HL-60/S4 treated with phorbol 12-myristate 13-acetate at 8.2 ng/mL for 4 days and 3 days (cell line): Measurements from ENCODE around the gene FUT7.

ENCODE experiments used
- in situ Hi-C: fragments of 300-500 bp; cut with MboI; formaldehyde crosslinking; loops from 2 replicates; pipeline ENCODE4 v1.15.0; 2022; ENCODE audit warnings: low sequenced_read_pairs

FUT7 gene

DNA sequence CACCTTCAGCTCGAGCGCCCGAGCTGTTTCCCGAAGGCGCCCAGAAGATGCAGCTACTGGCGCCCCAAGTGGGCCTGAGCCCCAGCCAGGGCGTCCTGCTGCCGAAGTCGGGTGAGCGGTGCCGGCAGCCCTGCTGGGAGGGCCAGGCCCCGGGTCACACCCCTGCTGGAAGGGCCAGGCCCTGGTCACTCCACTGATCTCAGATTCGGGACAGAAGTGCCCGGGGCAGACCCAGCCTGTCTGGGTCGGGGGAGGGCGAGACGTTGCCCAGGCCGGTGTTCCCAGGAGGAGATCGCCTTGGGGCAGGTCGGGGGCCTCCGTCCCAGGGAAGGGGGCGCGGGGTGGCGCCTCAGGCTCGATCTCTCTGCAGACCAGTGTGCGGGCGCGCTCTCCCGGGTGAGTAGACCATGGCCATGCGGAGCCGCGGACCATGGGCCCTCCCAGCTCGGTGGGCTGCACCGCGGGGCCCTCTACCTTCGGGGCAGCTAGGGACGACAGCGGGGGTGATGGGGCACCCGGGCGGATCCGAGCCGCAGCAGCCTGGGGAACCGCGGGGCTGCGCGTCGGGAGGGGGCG, 46.8 kb downstream of the FUT7 start:
- in situ Hi-C loops = no loop called here

DNA sequence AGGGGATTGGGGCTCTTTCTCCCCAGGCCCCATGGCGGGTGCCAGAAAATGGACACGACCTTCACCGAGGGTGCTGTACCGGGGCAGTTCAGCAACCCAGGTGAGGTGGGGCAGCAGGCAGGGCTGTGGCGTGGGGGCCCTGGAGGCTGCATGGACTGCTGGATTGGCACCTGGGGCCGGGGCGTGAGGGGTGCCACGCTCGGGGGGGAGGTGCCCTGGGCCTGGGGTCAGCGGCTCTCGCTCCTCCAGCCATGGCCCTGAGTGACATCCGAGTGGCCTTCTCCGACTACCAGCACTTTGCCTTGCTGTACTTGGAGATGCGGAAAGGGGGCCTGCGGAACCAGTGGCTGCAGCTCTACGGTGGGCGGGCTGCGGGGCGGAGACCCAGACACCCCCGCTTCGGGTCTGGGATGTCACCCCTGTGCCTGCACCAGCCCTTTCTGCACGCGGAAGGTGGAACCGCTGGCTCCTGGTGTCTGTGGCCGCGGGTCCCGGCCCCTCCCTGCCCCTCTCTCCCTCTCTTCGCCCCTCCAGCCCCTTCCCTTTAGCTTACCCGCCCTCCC, 47.3 kb downstream of the FUT7 start:
- in situ Hi-C loops = no loop called here

GRCh38 chr9:136983656-136984314, 48.1 kb downstream of the FUT7 start:
- in situ Hi-C loops = no loop called here

- in situ Hi-C loops = no loop called here
Observed at GRCh38 chr9:136983167-136983566, 48.7 kb downstream of the FUT7 start.

GRCh38 chr9:136982232-136983051, 49.4 kb downstream of the FUT7 start, which contains the start of gene LCNL1:
Gene LCNL1 (plus strand): TSS chr9:136982993. CDS start chr9:136983587, 594 bp downstream.
- in situ Hi-C loops = no loop called here

DNA sequence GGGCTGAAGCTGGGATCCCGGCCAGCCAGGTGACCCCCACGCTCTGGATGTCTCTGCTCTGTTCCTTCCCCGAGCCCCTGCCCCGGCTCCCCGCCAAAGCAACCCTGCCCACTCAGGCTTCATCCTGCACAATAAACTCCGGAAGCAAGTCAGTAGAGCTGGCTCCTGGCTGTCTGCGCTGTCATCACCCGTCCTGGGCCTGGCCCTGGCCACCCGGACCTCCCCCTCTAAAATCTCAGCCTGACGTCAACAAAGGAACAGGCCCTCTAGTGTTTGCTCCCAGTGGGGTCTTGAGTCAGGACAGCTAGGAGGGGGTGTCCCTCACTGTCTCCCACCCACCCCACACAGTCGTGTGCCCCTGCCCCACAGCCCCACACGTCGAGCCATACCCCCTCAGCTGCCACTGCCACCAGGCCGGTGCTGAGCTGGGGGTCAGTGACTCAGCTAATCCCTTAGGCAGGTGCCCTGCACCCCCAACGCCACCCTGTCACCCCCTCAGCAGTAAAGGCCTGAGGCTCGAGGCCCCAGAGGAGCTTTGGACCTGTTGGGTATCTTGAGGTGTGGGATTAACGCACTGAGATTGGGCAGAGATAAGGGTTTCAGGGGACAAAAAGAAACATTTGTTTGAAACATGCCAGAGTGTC, 50.2 kb downstream of the FUT7 start:
- in situ Hi-C loops = no loop called here

- in situ Hi-C loops = no loop called here
Observed at GRCh38 chr9:136980669-136981478, 51.0 kb downstream of the FUT7 start.
